Thymus (tissue), 11 donors: ENCODE results near the gene NINL. TPM values are rescaled to one million over a fixed set of nuclear protein-coding genes. Genes with fewer than 3 reads are reported as not detected.

Experiments
- DNase-seq, 9 donors: peaks; one replicate each; pipeline ENCODE4 v3.0.0-alpha.2; 2013; ENCODE audit warnings: low spot score in 9 of 9, low read depth in 6 of 9, missing footprints in 1 of 9
- H3K27ac ChIP-seq, 2 donors: one replicate each; pipeline ENCODE4 v1.5.1; 2013; ENCODE audit warnings: control low read depth in 1 of 2, low read depth in 1 of 2, low read length in 1 of 2, mild to moderate bottlenecking in 1 of 2, moderate library complexity in 1 of 2
- H3K27me3 ChIP-seq, 2 donors: one replicate each; pipeline ENCODE4 v1.5.1; 2013; ENCODE audit warnings: low read length in 1 of 2; ENCODE audit not compliant: control insufficient read depth in 2 of 2, insufficient read depth in 1 of 2
- H3K36me3 ChIP-seq, 2 donors: one replicate each; pipeline ENCODE4 v1.5.1; 2013; ENCODE audit warnings: low read length in 1 of 2, mild to moderate bottlenecking in 1 of 2, moderate library complexity in 1 of 2; ENCODE audit not compliant: control insufficient read depth in 2 of 2, insufficient read depth in 2 of 2
- H3K4me1 ChIP-seq, 2 donors: one replicate each; pipeline ENCODE4 v1.5.1; 2013; ENCODE audit warnings: low read length in 2 of 2; ENCODE audit not compliant: control insufficient read depth in 2 of 2, insufficient read depth in 2 of 2
- H3K4me3 ChIP-seq, 2 donors: one replicate each; pipeline ENCODE4 v1.5.1; 2013; ENCODE audit warnings: low read length in 2 of 2, control low read depth in 1 of 2, mild to moderate bottlenecking in 1 of 2
- H3K9me3 ChIP-seq, 2 donors: one replicate each; pipeline ENCODE4 v1.5.1; 2013; ENCODE audit warnings: low read length in 1 of 2, mild to moderate bottlenecking in 1 of 2; ENCODE audit not compliant: control insufficient read depth in 2 of 2, insufficient read depth in 1 of 2
- WGBS: extraction: QIAGEN DNeasy Blood & Tissue Kit; methylation state at CpG from one replicate; pipeline ENCODE4 v1.1.7; 2013; 5-methylcytosine and 5-hydroxymethylcytosine counted together
- polyA plus RNA-seq: library from polyadenylated mRNA; stranded (reverse); fragments of 200-250 nt; gene quantifications from one replicate; pipeline ENCODE4 v1.2.3, GENCODE V29; 2013
- total RNA-seq: library from RNA; stranded (reverse); fragments of 120-200 nt; gene quantifications from one replicate; pipeline ENCODE4 v1.2.4, GENCODE V29; 2013
- donor health status: healthy.

NINL gene
- total and polyA plus RNA-seq, 2 donors: 14.1 to 28.5 TPM

DNA sequence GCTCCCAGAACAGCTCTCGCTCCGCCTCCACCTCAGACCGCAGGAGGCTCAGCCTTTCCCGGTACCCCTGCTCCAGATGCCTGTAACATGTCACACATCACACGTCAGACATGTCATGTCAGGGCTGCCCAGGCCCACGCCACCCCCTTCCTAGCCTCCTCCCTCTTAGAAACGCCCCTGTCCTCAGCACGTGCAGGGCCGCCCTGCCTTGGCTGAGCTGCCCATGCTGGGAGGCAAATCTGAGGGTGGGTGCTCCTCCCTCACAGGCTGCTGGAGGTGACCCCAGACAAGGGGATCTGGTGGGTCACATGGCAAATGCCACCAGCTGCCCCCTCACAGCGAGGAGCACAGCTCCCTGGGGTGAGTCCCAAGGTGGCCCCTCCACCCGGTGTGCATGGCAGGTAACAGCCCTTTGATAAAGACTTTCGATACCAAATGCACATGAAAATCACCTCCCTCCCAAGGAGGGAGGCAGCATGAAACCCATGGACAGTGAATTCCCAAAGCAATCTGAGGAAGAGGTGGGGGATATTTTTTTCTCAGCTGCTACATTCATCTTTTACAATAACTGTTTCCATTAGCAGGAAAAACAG lies 93.8 kb downstream of the NINL start:
- Histone ChIP-seq H3K4me3 (no peak overlapping the region), H3K9me3 (no peaks in the 10 kb centered on the region), H3K27ac (no peak overlapping the region), H3K27me3 (no peaks in the 10 kb centered on the region), H3K36me3 (peaks cover 0 to 41% of the 10 kb centered on the region in 2 donors), H3K4me1 (peaks cover 4 to 19% of the 10 kb centered on the region in 2 donors)
- 97% methylated on average over 12 of the region's 12 CpGs for WGBS
- DNase-seq: no peak

DNA sequence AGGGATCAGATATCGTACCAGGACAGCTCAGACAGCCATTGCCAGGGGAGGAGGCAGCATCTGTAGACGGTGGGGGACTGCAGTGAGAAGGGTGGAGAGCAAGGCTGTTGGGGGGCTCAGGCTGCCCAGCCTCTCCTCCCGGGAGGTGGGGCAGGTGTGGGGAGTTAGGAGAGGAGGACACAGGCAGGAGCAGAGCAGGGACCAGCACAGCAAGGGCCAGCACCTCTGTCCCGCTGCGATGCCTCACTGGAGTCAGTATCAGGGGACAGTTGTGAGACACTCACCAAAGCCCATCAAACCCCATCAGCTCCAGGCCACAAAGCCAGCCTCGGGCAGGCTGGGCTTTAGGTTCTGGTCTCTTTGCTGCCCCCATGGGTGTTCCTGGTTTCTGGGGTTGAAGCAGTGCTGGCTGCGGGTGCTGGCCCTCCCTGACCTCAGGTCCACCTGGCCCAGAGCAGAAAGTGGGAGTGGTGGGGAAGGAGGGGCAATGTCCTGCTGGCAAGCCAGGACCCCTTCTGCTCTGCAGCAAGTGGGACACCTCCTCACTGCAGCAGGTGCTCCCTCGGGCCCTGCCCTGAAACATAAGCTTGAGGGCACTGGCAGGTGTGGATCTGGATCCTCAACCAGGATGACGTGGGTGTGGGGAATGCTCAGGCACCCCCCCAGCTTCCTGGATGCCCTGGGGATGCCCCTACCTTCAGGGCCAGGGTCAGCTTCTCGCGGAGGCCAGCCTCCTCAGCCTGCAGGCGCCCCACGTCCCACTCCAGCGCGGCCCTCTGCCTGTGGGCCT lies 94.5 kb downstream of the NINL start:
- no peak overlapping the region for H3K4me3 ChIP-seq
- no peaks in the 10 kb centered on the region for H3K27me3 ChIP-seq
- DNase-seq: no peak
- H3K27ac ChIP-seq: no peak overlapping the region
- H3K36me3 ChIP-seq: peaks cover 0 to 37% of the 10 kb centered on the region in 2 donors
- H3K4me1 ChIP-seq: peaks cover 8 to 23% of the 10 kb centered on the region in 2 donors
- no peaks in the 10 kb centered on the region for H3K9me3 ChIP-seq
- 93% methylated on average over 15 of the region's 15 CpGs for WGBS

- WGBS: 98% methylated on average over 15 of the region's 15 CpGs
- no peak for DNase-seq
- Histone ChIP-seq H3K9me3 (no peaks in the 10 kb centered on the region), H3K27ac (no peak overlapping the region), H3K27me3 (no peaks in the 10 kb centered on the region), H3K4me3 (no peak overlapping the region), H3K36me3 (peaks cover 0 to 37% of the 10 kb centered on the region in 2 donors), H3K4me1 (peaks cover 21 to 38% of the 10 kb centered on the region in 2 donors)
Measured at GRCh38 chr20:25489221-25489871, 96.0 kb downstream of the NINL start.

- Histone ChIP-seq H3K27ac (peak overlapping the region in 1 of 2 donors; percentile 30), H3K4me3 (no peak overlapping the region), H3K36me3 (peaks cover 0 to 30% of the 10 kb centered on the region in 2 donors), H3K27me3 (no peaks in the 10 kb centered on the region), H3K4me1 (peaks cover 27 to 51% of the 10 kb centered on the region in 2 donors), H3K9me3 (no peaks in the 10 kb centered on the region)
- 96% methylated on average over 11 of the region's 11 CpGs for WGBS
- DNase-seq: no peak
Measured at GRCh38 chr20:25487975-25488374, 97.4 kb downstream of the NINL start.

DNA sequence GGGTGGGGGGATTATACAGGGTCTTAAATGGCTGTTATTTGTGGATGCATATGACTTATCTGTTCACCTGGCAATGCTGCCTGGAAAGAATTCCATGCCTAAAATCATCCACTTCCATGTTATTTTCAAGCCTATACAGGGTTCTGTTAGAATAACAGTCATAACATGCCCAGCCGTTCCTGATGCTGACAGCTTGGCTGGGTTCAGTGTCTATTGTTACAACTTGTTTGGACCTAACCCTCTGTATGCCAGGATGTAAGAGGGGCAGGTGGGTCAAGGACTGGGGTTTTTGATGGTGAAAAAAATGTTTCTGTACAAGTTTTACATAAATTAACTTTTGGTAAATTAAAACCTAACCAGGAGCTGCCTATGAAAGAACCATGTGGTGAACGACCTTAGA lies 98.0 kb downstream of the NINL start:
- DNase-seq: no peak
- peak overlapping the region in 1 of 2 donors; percentile 28 for H3K27ac ChIP-seq

GRCh38 chr20:25486377-25486776 lies 99.0 kb downstream of the NINL start:
- H3K9me3 ChIP-seq: no peaks in the 10 kb centered on the region
- no peak overlapping the region for H3K4me3 ChIP-seq
- peak overlapping the region in 1 of 2 donors; percentile 77 for H3K27ac ChIP-seq
- H3K4me1 ChIP-seq: peaks cover 27 to 53% of the 10 kb centered on the region in 2 donors
- peak in 5 of 9 donors; percentile 47 to 72 (median 60) for DNase-seq
- WGBS: 4% methylated on average over 9 of the region's 9 CpGs
- peaks cover 0 to 33% of the 10 kb centered on the region in 2 donors for H3K36me3 ChIP-seq
- H3K27me3 ChIP-seq: no peaks in the 10 kb centered on the region

More for the DNA sequence above, 98.0 kb downstream of the NINL start:
- Histone ChIP-seq H3K9me3 (no peaks in the 10 kb centered on the region), H3K36me3 (peaks cover 0 to 30% of the 10 kb centered on the region in 2 donors), H3K27me3 (no peaks in the 10 kb centered on the region), H3K4me1 (peaks cover 27 to 53% of the 10 kb centered on the region in 2 donors), H3K4me3 (no peak overlapping the region)
- 78% methylated on average over 2 of the region's 2 CpGs for WGBS

DNA sequence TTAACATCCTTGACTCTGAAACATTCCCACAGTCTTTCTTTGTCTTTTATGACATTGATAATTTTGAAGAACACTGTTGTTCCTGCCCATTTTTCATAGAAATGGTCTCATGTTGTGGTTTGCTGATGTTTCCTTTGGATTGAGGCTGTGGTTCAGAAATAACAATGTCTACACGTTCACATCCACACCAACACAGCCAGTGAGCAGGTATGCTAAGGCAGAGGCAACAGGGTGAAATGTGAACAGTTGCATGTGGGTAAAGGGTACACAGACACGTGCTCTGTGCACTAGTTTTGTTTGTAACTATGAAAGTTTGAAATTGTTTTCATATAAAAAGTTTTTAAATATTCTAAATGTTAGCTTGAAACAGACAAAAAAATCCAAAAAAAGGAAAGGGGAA lies 99.5 kb downstream of the NINL start:
- Histone ChIP-seq H3K27me3 (no peaks in the 10 kb centered on the region), H3K9me3 (no peaks in the 10 kb centered on the region), H3K4me3 (no peak overlapping the region), H3K36me3 (peaks cover 0 to 35% of the 10 kb centered on the region in 2 donors), H3K4me1 (peaks cover 27 to 52% of the 10 kb centered on the region in 2 donors), H3K27ac (peak overlapping the region in 1 of 2 donors; percentile 77)
- WGBS: 19% methylated on average over 2 of the region's 2 CpGs
- no peak for DNase-seq

DNA sequence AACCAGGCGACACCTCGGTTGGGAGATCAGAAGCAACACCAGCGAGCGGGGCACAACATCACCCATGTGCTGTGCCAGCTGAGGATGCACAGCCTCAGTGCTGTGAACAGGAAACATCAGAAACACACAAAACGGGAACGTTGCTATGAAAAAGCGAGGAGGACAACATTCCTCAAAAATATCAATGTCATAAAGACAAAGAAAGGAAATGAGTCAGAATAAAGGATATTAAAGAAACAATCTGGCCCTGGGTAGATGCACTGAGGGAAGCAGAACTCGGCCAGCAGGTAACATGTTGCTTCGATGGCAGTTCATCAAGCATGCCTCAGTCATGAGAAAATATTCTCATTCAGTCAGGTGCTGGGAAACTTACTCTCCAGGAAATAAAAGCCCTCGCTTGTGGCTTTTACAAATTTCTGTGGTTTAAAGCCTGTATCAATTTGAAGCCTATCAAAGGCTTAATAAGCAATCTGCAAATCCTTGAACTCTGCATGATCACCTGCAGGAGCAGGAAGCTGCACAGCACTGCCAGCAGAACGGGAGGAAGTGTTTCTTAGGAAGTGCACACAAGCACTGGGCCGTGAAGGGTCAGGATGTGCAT lies 100.3 kb downstream of the NINL start:
- no peaks in the 10 kb centered on the region for H3K9me3 ChIP-seq
- no peak overlapping the region for H3K4me3 ChIP-seq
- peak overlapping the region in 1 of 2 donors; percentile 75 for H3K27ac ChIP-seq
- peaks cover 27 to 52% of the 10 kb centered on the region in 2 donors for H3K4me1 ChIP-seq
- peaks cover 5 to 38% of the 10 kb centered on the region in 2 donors for H3K36me3 ChIP-seq
- DNase-seq: peak in 2 of 9 donors; percentile 36 to 65
- WGBS: 2% methylated on average over 12 of the region's 12 CpGs
- no peaks in the 10 kb centered on the region for H3K27me3 ChIP-seq
